ENCODE measurements around the gene CLCN7. TPM values are rescaled to one million over a fixed set of nuclear protein-coding genes. Genes with fewer than 3 reads are reported as not detected.
A peak's percentile ranks its signal among the peaks of the same experiment; 100 is the strongest.

The CLCN7 gene
- total and polyA plus RNA-seq, 2 of the 4 experiments (the other 2 are of a cell fraction): 10.8 to 45.2 TPM

- no peaks in the 10 kb centered on the region for H3K27me3 ChIP-seq (ENCODE audit: control insufficient read depth, insufficient read depth, low read length)
- H3K36me3 ChIP-seq (ENCODE audit: control insufficient read depth, insufficient read depth, low read length): peaks cover 34% of the 10 kb centered on the region
- dilution Hi-C loops (cut with HindIII; ENCODE audit: low sequenced_read_pairs, unreplicated experiment) (no loop called here), intact Hi-C loops (cut with micrococcal nuclease) (no loop called here), in situ Hi-C loops (cut with MboI; ENCODE audit: low sequenced_read_pairs) (no loop called here)
- H4K91ac ChIP-seq (ENCODE audit: insufficient read depth, low read depth, low read length): no peak overlapping the region
- no peak overlapping the region for H2BK15ac ChIP-seq (ENCODE audit: low read depth, low read length)
- ChIA-PET CTCF (no interaction called here), POLR2A (ENCODE audit: unreplicated experiment) (interaction anchor here (1.1 kb wide), 1 partner anchor 27 kb away, joined by 3 read pairs; the partner anchor contains the start of gene UQCC4)
- H3K9me1 ChIP-seq (ENCODE audit: insufficient read depth, low read length): no peaks in the 10 kb centered on the region
- H4K20me1 ChIP-seq (ENCODE audit: insufficient read depth, low read length): no peaks in the 10 kb centered on the region
- no peak overlapping the region for H2AFZ ChIP-seq (replicated peaks; ENCODE audit: low read length, poor library complexity)
- no peak overlapping the region for H3K4me3 ChIP-seq (ENCODE audit: insufficient read depth, low read depth, low read length)
- no peak overlapping the region for H2BK20ac ChIP-seq (ENCODE audit: low read depth, low read length)
- no peak overlapping the region for H2BK120ac ChIP-seq (ENCODE audit: low read depth, low read length)
- ATAC-seq (ENCODE audit: low read depth) (no peak), DNase-seq (no peak)
- H3K9me3 ChIP-seq (ENCODE audit: control insufficient read depth, insufficient read depth, low read length): no peaks in the 10 kb centered on the region
- H3K18ac ChIP-seq (ENCODE audit: low read depth, low read length): no peak overlapping the region
- no TSS peak for BruUV-seq (replicated peaks)
- TF ChIP-seq CHD1 (IDR thresholded peaks at IDR 0.05; ENCODE audit: low read depth, low read length) (no peak), RAD21 (IDR thresholded peaks at IDR 0.05; ENCODE audit: low read length) (no peak), FOS (IDR thresholded peaks at IDR 0.05; ENCODE audit: low read depth, low read length) (no peak), MXI1 (IDR thresholded peaks at IDR 0.05; ENCODE audit: borderline replicate concordance, low read depth, low read length) (no peak), POLR2A (IDR thresholded peaks at IDR 0.05; ENCODE audit: low read depth, low read length) (no peak), RFX5 (IDR thresholded peaks at IDR 0.05; ENCODE audit: low read depth, low read length) (no peak), SMC3 (IDR thresholded peaks at IDR 0.05; ENCODE audit: low read depth, low read length) (no peak), ELK1 (IDR thresholded peaks at IDR 0.05; ENCODE audit: borderline replicate concordance, low read depth, low read length) (no peak), USF2 (IDR thresholded peaks at IDR 0.05; ENCODE audit: low read depth, low read length) (no peak)
- H3K4ac ChIP-seq (ENCODE audit: low read depth, low read length): no peak overlapping the region
- no peaks in the 10 kb centered on the region for H3K4me1 ChIP-seq (ENCODE audit: control insufficient read depth, insufficient read depth, low read length)
- no peak overlapping the region for H3K9ac ChIP-seq (ENCODE audit: low read depth, low read length)
- H4K8ac ChIP-seq (ENCODE audit: low read depth in 2 of 2, low read length in 2 of 2): no peak overlapping the region
- no peaks in the 10 kb centered on the region for H3K79me1 ChIP-seq (ENCODE audit: low read depth in 1 of 2, low read length in 2 of 2)
- no peak overlapping the region for H3K56ac ChIP-seq (ENCODE audit: extremely low read depth, insufficient read depth, low read length)
- H3K14ac ChIP-seq (replicated peaks; ENCODE audit: low read depth, low read length): no peak overlapping the region
- H3K23ac ChIP-seq (ENCODE audit: low read depth, low read length): no peak overlapping the region
- 100% methylated on average over 8 of the region's 11 CpGs; no CpG with 5 or more reads in 1 of the 2 experiments for WGBS, 2 experiments (ENCODE audit: extremely low coverage in 2 of 2, insufficient read length in 1 of 2)
- H2AK5ac ChIP-seq (ENCODE audit: low read depth, low read length): no peak overlapping the region
- no peak overlapping the region for H2BK5ac ChIP-seq (ENCODE audit: low read depth, low read length, poor library complexity, severe bottlenecking)
- H4K5ac ChIP-seq (ENCODE audit: low read depth, low read length): no peak overlapping the region
- H3K4me2 ChIP-seq (ENCODE audit: low read depth, low read length): no peak overlapping the region
- H2AK9ac ChIP-seq (replicated peaks; ENCODE audit: low read depth, low read length, poor library complexity): peak overlapping the region; percentile 16
- no peak overlapping the region for H3K27ac ChIP-seq (ENCODE audit: insufficient read depth, low read length)
Measured at GRCh38 chr16:1447965-1448364, 26.9 kb downstream of the CLCN7 start.

Measured in IMR-90 (cell line).